DMS114 treated with DMSO at 0.1 percent for 48 hours (cell line): ENCODE results near the gene MCC.

Experiments used
- DNase-seq: peaks from one replicate; lab custom pipeline; 2025; ENCODE audit not compliant: unreplicated experiment; lab: John Stamatoyannopoulos, UW

The MCC gene

DNA sequence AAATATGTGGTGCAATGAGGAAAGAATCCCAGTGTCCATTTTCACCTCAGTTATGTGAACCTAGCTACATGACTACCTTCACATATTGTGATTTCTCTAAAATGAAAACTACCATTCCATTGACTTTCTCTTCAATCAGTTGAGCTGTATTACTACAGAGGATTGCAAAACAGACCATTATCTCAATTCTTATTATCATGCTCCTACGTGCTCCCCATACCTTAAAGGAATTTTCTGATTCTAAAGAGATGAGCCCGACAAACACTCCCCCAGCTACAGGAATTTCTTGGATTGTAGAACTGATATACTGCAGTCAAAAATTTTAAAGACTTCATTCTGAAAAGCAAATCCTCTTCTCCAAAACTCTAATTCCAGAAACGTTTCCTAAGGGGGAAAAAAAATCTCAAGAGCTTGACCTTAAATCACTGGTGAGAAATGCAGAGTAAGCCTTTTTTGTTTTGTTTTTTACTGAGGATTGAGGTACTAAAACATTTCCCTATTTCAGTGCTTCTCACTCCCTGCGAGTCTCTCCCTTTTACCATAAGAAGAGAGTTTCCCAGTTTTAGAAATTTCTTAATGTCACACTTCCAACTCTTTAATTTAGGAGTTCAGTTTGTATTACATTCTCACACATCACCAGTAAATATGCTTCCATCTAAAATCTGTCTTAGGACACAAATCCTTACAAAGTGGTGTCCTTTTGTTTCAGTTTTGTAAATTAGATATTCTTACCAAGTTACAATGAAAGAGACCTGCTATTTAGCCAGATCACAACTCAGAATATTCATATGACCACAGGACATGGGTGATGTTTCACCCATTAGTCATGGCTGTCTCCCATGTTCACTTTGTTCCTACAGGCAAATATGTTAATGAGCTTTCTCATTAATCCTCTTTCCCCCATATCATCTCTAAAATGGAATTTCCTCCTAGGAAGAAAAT, 257.3 kb downstream of the MCC start:
- no peak for DNase-seq

DNA sequence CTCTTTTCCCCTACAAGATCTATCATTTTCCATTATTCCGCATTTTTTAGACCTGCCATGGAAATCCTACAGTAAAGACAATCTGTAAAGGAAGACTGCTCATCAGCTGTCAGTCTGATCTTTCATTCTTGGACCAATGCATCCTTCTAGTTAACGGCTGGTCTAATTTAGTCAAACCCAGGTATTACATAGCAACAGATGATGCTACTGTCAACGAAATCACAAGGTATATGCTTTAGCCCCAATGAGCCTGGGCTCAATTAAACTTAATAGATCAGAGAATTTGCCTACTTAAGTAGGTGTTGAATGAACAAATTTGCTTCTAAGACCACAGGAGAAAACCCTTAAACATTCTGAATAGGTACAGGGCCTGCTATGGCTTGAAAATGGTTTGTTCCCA, 260.5 kb downstream of the MCC start:
- no peak for DNase-seq

DNA sequence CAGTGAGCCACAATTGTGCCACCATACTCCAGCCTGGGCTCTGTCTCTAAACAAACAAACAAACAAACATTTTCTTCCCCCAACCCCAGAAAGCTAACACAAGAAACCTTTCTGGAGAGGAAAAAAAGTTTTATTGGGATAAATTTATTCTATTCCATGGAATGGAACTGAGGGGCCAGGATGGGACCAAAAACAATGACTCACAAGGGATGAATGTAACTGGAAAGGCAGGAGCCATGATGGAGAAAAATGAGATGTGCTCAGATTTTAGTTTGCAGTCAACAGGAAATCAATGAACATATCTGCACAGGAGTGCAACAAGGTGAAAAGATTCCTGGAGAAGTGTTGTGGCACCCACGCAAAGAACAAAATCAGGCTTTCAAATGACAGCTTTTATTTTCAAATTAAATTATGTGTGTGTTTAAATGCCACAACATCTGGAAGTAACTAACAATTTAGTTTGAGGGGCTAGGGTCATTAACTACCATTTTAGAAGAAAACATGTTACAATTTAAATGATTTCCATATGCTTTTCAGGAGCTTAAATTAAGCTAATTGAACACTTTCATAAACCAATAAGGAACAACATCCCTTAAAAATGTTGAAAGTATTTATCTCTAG, 262.0 kb downstream of the MCC start:
- DNase-seq, result no peak

DNA sequence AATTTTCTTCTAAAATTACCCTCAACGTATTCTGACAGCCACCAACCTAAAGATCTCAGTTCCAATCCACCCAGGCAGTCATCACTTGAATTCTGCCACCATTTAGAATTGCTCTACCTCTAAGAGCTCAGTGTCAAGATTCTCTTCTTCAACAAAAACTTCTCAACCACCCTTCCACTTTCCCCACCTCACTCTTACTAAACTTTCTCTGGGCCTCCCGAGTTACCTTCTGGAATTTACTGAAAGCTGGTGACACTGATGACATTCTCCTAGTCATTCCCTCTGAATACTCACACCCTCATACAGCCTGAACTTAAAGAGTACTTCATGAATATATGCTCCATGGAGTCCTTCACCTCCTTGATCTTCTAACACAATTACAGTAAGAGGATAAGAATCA, 263.0 kb downstream of the MCC start:
- no peak for DNase-seq

DNA sequence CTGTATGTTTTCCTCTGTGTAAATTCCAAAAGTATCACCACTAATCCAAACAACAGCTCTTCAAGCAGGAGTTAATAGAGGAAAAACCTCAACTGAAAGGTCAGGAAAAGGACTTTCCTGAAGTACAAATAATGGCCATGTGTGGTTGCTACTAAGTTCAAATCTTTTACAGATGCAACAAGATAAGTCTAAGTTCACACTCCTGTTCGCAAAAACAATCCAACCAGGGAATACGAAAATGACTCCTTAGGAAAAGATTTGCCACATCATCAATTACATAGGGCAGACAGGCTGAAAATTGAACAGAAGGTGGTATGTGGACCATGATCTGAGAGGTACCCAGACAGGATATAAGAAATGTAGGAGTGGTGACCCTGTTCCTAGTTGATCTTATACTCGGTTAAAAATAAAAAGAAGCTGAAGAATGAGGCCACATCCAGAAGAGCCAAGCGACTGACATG, 263.6 kb downstream of the MCC start:
- DNase-seq, result no peak

DNA sequence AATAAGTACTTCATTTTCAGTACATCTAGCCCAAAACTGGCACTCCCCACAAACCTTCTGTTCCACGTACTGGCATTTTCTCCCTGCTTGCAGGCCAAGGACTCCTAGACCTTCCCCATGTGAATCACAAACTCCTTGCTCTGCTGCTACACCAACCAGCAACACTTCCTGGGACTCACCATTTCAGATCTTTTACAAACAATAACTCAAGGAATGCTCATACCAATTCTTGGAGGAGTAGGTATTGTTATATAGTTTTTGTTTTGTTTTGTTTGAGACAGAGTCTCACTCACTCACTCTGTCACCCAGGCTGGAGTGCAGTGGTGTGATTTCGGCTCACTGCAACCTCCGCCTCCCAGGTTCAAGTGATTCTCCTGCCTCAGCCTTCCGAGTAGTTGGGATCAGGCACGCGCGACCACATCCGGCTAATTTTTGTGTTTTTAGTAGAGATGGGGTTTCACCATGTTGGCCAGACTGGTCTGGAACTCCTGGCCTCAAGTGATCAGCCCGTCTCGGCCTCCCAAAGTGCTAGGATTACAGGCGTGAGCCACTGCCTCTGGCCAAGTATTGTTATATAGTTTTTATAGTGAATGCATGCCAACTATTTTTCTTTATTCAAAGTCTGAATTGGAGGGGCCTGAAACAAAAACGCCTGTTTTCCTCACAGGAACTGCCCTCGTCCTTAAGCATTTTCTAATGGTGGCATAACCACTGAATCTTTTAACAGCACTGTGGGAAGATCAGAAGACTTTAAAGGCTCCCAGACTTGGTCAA, 264.2 kb downstream of the MCC start:
- DNase-seq, result no peak

DNA sequence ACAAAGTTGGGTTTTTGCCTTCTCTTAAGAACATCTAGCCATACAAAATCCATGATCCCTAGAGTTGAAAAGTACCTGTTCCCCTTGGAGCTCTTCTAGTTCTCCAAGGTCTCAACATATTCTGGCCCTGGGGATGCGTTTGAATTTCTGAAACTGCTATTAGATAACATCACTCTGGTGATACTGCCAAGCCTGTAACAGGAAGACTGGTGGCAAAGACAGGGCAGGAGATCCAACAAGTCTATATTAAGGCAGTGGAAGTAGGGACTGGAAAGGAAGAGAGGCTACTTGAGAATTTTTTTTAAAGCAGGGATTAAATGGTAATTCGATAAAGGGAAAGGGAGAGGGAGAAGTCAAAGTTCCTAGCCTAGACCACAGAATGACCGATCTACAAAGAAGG, 264.9 kb downstream of the MCC start:
- DNase-seq, result no peak

DNA sequence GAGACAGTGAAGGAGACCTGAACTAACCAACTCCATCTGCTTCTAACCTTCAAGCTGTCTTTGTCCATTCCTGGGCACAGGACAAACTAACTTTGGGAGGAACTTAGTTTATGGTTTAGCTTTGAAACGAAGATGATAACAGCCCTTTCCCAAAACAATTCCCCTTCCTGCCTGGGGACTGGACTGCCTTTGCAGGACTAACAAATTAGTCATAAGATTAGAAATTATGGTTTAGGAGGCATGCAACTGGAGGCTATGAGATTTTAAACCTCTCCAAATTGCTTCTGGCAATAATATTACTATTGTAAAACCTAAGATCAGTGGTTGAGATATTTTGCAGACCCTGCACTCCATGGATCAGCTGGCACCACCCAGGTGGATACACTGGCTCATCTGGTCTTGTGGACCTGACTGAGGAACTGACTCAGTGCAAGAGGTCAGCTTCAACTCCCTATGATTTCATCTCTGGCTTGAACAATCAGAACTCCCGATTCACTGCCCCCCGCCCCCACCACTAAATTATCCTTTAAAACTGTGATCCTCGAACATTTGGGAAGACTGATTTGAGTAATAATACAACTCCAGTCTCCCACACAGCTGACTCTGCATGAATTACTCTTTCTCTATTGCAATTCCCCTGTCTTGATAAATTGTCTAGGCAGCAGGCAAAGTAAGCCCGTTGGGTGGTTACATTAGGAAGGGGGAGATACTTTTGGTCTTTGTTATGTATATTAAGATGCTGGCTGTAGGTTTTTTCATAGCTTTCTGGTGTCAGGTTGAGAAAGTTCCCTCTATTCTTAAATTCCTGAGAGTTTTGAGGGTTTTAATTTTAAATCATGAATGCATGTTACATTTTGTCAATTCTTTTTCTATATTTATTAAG, 266.7 kb downstream of the MCC start:
- DNase-seq, result no peak

DNA sequence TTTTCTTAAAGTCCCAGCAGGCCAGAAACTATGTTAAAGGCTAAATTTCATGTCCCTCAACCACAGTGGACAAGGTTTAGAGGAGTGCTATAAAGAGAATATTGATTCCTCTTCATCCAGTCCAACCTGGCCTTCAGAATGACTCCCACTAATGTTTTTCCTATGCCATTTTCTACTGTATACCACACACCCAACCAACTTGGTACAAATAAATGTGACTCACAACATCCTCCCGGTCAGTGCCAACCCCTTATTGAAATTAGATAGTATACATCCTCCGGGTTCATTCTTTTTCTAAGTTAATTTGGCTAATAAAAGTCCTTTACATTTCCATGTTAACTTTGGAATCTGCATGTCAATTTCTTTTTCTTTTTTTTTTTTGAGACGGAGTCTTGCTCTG, 268.6 kb downstream of the MCC start:
- DNase-seq, result no peak

DNA sequence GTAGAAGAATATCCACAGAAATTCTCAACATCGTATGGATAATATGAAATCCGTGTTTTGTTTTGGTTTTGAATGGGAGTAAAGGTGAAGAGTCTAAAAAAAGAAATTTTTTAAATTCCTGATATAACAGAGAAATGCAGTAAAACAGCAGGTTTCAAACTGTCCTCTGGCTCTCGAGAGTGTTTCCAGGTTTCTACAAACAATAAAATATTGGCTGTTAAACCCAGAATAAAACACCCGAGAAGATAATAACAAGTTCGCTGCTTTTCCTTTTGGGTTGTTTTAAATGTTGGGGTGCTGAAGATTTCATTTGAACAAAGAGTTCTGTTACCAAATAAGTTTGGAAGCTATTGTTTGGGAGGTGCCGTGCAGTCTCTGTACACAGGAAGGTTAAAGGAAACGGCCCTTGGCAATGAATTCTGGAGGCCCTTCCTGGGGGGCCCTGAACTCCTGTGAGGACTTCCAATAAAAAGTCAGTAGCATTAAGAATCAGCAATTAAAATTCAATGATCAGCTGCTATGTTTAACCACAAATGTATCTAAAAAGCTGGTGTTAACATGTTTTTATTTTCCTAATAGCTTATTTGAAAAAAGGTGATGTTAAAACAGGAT, 269.2 kb downstream of the MCC start:
- DNase-seq, result no peak

DNA sequence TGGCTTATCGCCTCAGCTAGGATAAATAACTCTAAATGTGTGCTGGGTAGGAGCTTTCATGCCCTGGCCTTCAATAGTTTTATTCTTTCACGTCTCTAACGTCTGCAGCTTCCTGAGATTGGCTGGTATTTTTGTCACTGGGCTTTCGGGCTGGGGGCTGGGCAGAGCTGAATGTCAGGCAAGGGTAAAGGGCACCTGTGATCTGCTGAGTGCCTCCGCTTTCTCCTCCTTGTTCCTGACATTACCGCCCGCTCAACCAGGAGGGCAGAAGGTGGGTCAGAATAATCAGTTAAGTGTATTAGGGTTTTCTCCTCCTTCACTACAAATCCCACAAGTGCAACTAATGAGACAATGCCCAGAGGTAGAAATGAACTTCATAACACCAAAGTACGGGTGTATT, 270.1 kb downstream of the MCC start:
- no peak for DNase-seq

DNA sequence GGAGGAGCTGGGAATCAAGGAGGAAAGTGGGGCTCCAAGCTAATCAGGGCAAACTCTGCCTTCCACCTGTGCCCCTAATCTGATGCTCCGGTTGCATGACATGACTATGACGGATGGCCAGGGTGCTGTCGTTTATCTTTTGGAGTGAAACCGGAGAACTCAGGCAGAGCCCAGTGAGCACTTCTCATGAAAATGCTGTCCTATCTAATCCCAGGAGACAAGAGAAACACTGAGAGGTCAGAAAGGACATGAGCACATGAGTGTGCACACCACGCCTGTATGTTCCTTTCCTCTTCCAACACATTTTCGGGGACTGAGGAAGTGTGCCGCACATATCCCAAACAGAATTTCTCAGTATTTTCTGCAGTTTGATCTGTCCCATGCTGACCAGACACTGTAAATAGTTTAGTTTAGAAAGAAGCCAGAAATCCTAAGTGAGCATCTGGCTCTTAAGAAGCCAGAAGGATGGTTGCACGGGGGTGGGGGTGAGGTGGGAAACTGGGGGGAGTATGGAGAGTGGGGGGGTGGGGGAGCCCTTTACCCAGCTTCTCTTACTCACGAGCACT, 270.6 kb downstream of the MCC start:
- no peak for DNase-seq

DNA sequence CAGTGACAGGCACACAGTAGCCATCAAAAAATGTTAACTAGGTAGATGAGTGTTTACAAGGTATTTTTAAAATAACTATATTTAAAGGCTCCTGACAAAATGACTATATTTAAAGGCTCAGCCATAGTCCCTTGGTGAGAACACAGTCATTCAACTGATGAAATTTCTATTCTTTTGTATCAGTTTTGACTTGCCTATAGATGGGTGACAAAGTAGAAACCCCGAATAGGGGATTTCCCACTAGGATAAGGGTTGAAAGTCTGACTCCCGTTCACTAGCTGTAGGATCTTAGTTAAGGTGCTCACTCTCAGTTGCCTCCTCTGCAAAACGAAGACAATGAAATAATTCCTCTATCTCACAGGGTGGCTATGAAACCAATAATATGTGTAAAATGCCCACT, 271.7 kb downstream of the MCC start:
- no peak for DNase-seq

DNA sequence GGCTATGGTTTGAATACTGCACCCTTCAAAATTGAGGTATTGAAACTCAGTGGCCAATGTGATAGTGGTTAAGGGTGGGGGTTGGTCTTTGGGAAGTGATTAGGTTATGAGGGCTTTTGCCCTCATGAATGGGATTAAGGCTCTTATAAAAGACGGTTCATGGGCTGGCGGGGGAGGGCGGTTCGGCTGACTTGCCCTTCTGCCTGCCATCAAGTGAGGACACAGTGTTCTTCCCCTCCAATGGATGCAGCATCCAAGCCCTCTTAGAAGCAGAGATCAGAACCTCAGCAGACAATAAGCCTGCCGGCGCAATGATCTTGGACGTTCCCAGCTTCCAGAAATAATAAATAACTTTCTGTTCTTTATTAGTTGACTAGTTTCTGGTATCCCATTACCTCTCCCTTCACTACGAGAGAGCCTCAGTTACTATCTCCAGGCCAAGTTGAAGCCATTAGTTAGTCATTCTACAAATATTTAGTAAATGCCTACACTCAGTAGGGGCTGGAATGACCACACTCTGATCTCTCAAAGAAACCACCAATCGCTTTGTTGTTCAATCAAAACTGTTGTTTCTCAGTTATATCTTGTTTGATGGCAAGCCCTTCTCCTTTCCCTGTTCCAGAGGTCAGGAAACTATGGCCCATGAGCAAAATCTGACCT, 272.7 kb downstream of the MCC start:
- DNase-seq, result no peak

DNA sequence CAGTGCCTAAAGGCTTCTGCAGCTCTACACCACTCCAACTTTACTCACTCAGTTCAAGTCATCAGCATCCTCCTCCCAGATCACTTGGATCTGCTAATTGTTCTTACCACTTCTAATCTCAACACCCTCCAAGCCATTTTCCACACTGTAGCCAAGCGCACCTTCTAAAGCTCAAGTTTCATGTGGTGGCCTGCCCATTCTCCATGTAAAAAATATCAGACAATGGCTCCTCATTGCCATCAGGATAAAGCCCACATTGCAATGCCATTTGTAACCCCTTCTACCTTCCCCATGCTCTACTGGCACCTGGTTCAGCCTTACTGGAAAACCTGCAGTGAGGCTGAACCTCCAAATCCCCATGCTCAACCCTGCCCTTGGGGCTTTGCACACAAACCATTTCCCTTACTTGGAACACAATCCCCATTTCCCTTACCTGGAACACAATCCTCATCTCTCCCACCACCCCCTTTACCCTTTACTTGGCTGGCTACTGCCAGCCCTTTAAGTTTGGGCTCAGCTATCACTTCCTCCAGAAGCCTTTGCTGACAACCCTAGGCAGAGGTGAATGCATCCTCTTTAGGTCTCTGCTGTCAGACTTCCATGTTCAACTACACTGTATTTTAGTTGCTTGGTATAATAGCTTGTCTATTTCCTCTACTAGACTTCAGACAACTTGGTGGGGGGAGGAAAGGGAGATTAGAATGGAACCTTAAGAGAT, 273.5 kb downstream of the MCC start:
- DNase-seq, result no peak

DNA sequence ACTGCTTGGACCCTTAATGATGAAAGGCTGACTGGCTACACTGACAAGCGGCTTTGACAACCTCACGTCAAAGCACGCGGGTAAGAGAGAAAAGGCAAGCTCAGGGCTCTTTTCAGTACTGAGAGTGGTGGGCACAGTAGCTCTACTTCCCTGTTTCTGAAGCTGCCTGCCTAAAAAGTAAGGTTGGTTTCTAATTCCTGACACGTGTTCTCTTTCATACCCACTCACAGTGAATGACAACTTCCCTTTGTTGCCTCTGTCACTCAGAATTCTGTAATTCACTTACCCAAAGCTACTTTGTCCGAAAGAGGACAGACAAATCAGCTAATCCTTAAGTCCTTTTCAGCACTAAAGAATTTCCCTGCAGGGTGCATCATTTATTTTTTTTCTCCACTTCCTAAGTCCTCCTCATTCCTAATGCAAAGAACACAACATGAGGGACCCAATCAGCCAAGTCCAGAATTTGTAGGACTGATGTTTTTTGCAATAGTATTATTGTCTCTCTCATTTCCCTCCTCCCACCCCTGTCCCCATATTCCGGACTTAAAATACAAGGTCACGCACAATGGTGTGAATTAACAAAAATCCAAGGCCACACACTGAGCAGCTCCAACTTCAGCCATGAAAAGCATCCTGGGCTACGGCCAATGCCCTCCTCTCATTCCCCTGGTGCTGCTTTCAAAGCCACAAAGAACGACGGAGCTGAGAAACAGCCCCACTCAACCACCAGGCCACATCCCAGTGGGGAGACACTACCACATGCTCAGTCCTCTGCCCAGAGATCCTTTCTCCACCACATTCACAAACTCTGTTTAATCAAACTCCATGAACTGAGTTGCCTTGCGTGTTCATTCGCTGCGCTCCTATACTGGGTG, 274.5 kb downstream of the MCC start:
- no peak for DNase-seq

DNA sequence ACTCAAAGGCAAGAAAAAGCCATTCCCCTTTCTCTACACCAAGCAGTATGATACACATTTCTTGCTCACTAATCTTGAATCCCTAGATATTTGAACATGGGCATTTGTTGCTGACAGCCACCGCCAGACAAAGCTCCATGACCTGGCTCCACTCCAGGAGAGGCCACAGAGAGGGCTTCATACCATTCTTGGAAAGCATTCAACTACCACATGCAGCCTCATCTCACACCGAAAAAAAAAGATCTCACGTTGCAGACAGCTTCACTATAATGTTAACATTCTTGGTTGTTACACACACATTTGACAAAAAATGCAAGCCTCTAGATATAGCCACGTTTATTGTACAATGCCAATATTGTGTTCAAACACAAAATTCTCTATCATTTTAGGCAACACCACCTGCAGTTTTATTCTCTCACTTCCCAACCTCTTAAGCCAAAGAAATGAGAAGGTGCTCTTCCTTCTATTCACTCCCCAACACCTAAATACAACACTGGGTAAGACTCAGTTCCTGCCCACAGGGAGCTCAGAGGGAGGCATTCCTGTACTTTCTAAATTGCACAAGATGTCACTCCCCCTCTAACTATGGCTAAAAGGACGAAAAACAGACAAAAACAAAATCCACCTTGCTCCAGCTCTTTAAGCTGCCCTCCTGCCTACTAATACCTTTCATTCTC, 275.9 kb downstream of the MCC start:
- DNase-seq, result no peak
